Type B pancreatic cell (in vitro differentiated cells): ENCODE data around the gene MEGF6. TPM values are rescaled to one million over a fixed set of nuclear protein-coding genes. Genes with fewer than 3 reads are reported as not detected.

Experiments
- DNase-seq: peaks from one replicate; pipeline ENCODE4 v3.0.0; 2021; ENCODE audit warnings: mixed read lengths; ENCODE audit not compliant: unreplicated experiment; ENCODE audit errors: extremely low spot score
- H3K27ac Mint-ChIP-seq: 2 replicates; pipeline ENCODE4 v1.8.0; 2021; ENCODE audit warnings: mild to moderate bottlenecking, mixed read lengths
- H3K27me3 Mint-ChIP-seq: 2 replicates; pipeline ENCODE4 v1.8.0; 2021; ENCODE audit warnings: mixed read lengths
- H3K36me3 Mint-ChIP-seq: 2 replicates; pipeline ENCODE4 v1.8.0; 2021; ENCODE audit warnings: mixed read lengths
- H3K4me1 Mint-ChIP-seq: one replicate; pipeline ENCODE4 v1.8.0; 2021; ENCODE audit warnings: mixed read lengths; ENCODE audit not compliant: unreplicated experiment
- H3K4me3 Mint-ChIP-seq: 2 replicates; pipeline ENCODE4 v1.8.0; 2021; ENCODE audit warnings: mild to moderate bottlenecking, mixed read lengths
- H3K9me3 Mint-ChIP-seq: 2 replicates; pipeline ENCODE4 v1.8.0; 2021; ENCODE audit warnings: mixed read lengths
- total RNA-seq: library from RNA; stranded (reverse); gene quantifications from 2 replicates; pipeline ENCODE4 v1.2.1, GENCODE V29; 2021; ENCODE audit warnings: low replicate concordance
- TF ChIP-seq, protein P1 (sequence below): fragments of 200-600 bp; sonication (generic); conservative IDR thresholded peaks from 2 replicates; pipeline ENCODE4 v1.5.0; 2021; ENCODE audit warnings: antibody characterized with exemption, mild to moderate bottlenecking

Gene MEGF6
- total RNA-seq, 1 donor from 2014 or later: 61.7 TPM

DNA sequence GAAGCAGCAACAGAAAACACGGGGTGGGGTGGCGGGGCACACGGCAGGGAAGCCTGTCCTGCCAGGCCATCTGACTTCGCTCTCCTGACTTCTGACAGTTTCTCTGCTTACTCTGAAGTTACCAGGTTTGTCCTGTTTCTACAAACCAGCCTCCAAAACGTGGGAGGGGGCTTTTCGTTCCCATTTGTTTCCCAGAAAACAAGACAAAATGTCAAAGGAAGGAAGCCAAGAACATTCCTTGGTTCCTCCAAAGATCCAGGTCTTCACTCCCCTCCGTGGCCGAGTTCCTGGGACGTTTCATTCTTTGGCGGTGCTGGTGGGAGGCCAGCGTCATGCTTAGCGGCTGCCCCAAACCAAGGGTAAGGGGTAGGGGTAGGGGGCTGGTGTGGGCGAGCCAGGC, 49.6 kb downstream of the MEGF6 start:
- H3K27me3 Mint-ChIP-seq: peaks cover 3% of the 10 kb centered on the region
- no peak for DNase-seq
- no peaks in the 10 kb centered on the region for H3K9me3 Mint-ChIP-seq
- no peak overlapping the region for H3K4me3 Mint-ChIP-seq
- H3K4me1 Mint-ChIP-seq: peaks cover 22% of the 10 kb centered on the region
- TF ChIP-seq, protein P1, sequence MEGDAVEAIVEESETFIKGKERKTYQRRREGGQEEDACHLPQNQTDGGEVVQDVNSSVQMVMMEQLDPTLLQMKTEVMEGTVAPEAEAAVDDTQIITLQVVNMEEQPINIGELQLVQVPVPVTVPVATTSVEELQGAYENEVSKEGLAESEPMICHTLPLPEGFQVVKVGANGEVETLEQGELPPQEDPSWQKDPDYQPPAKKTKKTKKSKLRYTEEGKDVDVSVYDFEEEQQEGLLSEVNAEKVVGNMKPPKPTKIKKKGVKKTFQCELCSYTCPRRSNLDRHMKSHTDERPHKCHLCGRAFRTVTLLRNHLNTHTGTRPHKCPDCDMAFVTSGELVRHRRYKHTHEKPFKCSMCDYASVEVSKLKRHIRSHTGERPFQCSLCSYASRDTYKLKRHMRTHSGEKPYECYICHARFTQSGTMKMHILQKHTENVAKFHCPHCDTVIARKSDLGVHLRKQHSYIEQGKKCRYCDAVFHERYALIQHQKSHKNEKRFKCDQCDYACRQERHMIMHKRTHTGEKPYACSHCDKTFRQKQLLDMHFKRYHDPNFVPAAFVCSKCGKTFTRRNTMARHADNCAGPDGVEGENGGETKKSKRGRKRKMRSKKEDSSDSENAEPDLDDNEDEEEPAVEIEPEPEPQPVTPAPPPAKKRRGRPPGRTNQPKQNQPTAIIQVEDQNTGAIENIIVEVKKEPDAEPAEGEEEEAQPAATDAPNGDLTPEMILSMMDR: no peak
- peak overlapping the region; percentile 25 for H3K27ac Mint-ChIP-seq
- H3K36me3 Mint-ChIP-seq: no peaks in the 10 kb centered on the region

DNA sequence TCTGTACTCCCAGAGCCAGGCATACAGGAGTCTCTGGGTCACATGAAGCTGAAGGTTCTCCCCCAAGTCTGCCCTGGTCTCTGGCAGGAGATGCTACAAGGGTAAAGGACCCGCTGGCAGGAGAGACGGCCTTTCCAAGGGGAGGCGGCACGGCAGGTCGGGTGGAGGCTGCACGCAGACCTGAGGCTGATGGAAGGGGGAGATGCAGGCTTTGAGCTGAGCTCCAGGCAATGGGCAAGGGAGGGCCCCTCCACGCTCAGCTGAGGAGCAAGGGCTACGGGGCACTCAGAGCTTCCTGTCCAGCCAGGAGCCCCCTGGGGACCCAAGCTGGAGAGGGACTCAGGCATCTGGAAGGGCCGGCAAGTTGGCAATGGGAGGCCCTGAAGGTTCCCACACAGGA, 50.3 kb downstream of the MEGF6 start:
- Mint-ChIP-seq H3K36me3 (no peaks in the 10 kb centered on the region), H3K27ac (no peak overlapping the region), H3K9me3 (no peaks in the 10 kb centered on the region), H3K27me3 (peaks cover 3% of the 10 kb centered on the region), H3K4me1 (peaks cover 25% of the 10 kb centered on the region), H3K4me3 (no peak overlapping the region)
- TF ChIP-seq, protein P1: no peak
- DNase-seq: no peak

DNA sequence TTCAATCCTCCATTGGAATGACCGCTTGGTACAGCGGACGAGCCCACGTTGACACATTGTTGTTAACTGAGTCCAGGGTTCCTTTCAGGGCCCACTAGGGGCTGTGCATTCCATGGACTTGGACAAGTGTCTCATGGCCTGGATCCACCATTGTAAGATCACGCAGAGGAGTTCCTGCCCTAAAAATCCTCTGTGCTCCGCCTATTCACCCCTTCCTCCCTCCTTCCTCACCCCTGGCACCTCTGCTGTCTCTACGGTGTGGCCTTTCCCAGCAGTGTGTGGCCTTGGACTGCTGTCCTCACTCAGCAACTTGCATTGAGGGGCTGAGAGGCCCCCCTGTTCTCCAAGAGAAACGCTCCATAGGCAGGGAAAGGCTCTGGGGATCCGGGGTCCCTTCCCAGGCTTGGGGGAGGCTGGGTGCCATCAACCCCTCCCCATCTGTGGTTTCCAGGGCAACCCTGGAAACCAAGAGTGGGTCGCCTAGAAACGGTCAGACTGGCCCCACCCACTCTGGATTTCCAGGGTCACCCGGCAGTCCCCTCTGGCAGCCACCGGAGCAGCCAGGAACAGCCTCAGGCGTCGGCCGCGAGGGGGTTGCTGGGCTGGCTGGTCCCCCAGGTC, 50.9 kb downstream of the MEGF6 start:
- Mint-ChIP-seq H3K27ac (no peak overlapping the region), H3K27me3 (peaks cover 3% of the 10 kb centered on the region), H3K36me3 (no peaks in the 10 kb centered on the region), H3K9me3 (no peaks in the 10 kb centered on the region), H3K4me3 (no peak overlapping the region), H3K4me1 (peaks cover 25% of the 10 kb centered on the region)
- TF ChIP-seq, protein P1: no peak
- DNase-seq: no peak

DNA sequence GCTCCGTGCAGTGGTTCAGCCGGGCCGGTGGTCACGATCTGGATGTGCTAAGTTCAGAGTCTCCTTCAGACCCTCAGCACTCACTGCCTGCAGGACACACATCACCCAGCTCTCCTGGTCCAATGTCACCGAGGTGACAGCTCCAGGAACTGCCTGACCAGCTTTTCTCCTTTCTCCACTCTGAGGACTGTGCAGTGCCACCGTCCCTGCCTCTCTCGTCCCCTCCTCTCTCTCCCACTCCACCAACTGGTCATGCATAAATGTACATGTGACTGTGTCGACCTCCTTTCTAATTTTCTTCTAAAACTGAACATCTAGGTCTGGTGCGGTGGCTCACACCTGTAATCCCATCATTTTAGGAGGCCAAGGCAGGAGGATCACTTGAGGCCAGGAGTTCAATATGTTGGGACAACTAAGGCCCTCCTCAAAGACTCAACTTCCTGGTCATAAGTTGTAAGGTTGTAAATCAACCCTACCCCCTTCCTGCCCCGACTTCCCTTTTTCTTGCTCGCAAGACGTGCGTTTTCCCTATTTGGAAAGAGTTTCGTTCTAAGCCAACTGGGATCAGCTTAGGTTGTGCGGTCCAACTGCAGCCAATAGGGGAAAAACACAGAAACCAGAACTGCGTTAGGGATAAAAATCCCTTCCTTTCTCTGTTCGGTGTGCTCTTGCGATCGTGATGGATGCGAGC, 53.1 kb downstream of the MEGF6 start:
- Mint-ChIP-seq H3K4me1 (peaks cover 25% of the 10 kb centered on the region), H3K27ac (no peak overlapping the region), H3K4me3 (no peak overlapping the region), H3K36me3 (no peaks in the 10 kb centered on the region), H3K9me3 (no peaks in the 10 kb centered on the region), H3K27me3 (peaks cover 3% of the 10 kb centered on the region)
- TF ChIP-seq, protein P1: no peak
- no peak for DNase-seq

DNA sequence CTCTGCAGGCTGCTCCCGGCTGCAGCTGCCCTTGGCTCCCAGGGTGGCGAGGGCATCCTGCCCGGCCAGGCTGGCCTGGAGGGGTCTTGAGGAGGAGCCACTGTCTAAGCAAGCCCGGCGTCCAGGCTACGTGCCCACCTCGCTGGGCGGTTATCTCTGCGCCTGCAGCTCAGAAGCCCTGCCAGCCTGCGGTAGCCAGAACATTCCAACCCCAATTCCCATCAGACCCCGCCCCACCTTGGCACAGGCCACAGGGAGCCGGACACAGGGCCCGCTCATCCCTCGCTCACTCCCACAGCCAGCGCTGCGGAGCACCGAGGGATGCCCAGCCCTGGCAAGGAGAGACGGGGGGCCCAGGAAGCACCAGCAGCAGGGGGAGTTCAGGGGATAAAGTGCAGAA, 53.9 kb downstream of the MEGF6 start:
- Mint-ChIP-seq H3K36me3 (no peaks in the 10 kb centered on the region), H3K9me3 (no peaks in the 10 kb centered on the region), H3K4me1 (peaks cover 24% of the 10 kb centered on the region), H3K27me3 (peaks cover 3% of the 10 kb centered on the region), H3K27ac (no peak overlapping the region), H3K4me3 (no peak overlapping the region)
- TF ChIP-seq, protein P1: no peak
- no peak for DNase-seq
